OCI-LY7 (cell line): ENCODE data around the gene OXLD1.

ENCODE experiments used
- CTCF ChIP-seq: fragments of 200-600 bp; sonication (generic); conservative IDR thresholded peaks from 2 replicates; pipeline ENCODE4 v1.5.1; 2014; ENCODE audit warnings: mild to moderate bottlenecking, antibody characterized with exemption, low read length, moderate library complexity, mixed read lengths
- EZH2phosphoT487 ChIP-seq: fragments of 200-600 bp; sonication (generic); IDR thresholded peaks from 2 replicates; pipeline ENCODE4 v1.6.1; 2018; ENCODE audit warnings: low read depth, borderline replicate concordance, mild to moderate bottlenecking, mixed run types, antibody characterized with exemption, low read length, moderate library complexity, mixed read lengths

DNA sequence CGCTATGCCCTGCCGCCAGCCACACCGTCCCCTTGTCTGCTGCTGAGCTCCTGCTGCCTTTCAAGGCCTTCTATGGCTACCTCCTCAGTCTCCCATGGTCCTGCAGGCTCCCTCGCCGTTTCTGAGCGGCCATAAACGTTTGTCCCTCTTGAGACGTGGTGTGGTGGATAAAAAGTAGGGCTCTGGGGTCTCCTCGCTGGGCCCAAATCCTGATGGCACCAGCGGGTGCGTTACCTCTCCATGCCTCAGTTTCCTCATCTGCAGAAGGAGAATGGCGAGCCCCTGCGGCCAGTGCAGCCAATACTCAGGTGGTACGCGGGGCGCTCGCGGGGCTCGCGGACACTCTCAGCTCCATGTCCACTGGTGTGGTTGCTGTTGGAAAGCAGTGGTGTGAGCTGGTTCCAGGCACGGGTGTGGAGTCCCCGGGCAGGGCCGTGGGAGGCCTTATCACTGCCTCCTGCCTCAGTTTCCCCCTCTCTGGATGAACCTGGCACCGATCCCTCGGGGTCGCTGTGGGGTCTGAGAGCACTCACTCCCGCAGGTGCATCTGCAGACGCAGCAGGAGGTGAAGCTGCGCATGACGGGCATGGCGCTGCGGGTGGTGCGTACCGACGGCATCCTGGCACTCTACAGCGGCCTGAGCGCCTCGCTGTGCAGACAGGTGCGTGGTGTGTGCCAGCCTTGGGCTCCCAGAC is 48.2 kb upstream of the OXLD1 start:
- TF ChIP-seq CTCF, result no peak
- no peak for TF ChIP-seq EZH2phosphoT487
